Measurements from ENCODE around the gene AIM2.

The AIM2 gene

DNA sequence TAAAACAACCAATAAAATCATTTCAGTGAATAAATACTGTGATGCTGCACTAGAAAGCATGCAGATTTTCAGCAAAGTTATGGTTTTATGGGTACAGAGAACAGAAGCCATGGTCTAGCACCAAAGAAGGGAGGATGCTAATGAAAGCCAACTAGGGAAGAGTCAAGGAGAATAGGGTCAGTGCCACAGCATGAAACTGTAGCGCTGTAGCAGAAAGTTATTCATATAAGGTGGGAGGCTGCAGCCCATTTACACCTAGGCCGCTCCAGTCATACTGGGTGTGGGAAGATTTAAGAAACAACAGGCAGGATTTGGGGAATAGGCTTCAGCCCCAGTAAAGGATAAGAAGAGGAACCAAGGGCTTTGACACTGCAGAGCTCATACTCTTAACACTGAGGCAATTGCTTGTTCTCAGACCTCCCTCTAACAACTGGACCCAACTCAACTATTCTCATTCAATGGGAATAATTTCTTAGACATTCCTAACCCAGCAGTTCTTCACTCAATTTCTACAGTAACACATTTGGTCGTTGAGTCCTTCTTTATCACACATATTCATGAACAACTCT is 62.5 kb downstream of the AIM2 start:
- TF ChIP-seq ZNF274 (IDR thresholded peaks at IDR 0.05; ENCODE audit: low read depth, low read length) (no peak), YY1 (IDR thresholded peaks at IDR 0.05; ENCODE audit: insufficient read depth, insufficient read length) (no peak), SUZ12 (IDR thresholded peaks at IDR 0.05; ENCODE audit: extremely low read depth, insufficient read depth, insufficient read length) (no peak)
- no peaks in the 10 kb centered on the region for H3K4me1 ChIP-seq (ENCODE audit: insufficient read depth, insufficient read length)
- peaks cover 13% of the 10 kb centered on the region for H3K36me3 ChIP-seq (ENCODE audit: insufficient read depth, insufficient read length, low read length)
- H3K27me3 ChIP-seq (ENCODE audit: insufficient read depth, insufficient read length), result no peaks in the 10 kb centered on the region
- DNase-seq (ENCODE audit: low read depth, low spot score), result no peak
- H3K9me3 ChIP-seq (ENCODE audit: insufficient read depth, low read length), result no peaks in the 10 kb centered on the region; the same call in none of the 2 replicates
- H3K4me3 ChIP-seq (ENCODE audit: insufficient read length, low read depth), result no peak overlapping the region
- no peak overlapping the region for H3K9ac ChIP-seq (ENCODE audit: insufficient read length, low read depth)

DNA sequence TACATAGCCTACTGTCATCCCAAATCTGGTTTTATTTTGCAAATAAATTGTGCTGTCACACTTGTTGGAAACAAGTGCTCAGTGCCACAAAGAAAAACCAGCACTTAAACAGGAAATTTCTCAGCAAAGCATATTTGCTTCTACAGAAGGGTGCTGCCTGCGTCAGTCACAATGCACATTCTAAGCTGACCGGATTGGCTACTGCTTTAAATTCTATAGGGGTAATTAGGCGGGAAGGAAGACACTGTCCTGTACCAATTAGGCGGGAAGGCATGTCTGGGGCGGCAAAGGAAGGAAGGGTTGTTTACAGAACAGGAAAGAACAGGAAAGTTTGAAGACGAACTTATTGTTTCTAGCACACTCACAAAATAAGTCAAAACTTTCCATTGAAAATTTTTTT is 64.1 kb downstream of the AIM2 start:
- DNase-seq (ENCODE audit: low read depth, low spot score), result no peak
- no peaks in the 10 kb centered on the region; the same call in none of the 2 replicates for H3K9me3 ChIP-seq (ENCODE audit: insufficient read depth, low read length)
- H3K27me3 ChIP-seq (ENCODE audit: insufficient read depth, insufficient read length), result no peaks in the 10 kb centered on the region
- TF ChIP-seq YY1 (IDR thresholded peaks at IDR 0.05; ENCODE audit: insufficient read depth, insufficient read length) (no peak), SUZ12 (IDR thresholded peaks at IDR 0.05; ENCODE audit: extremely low read depth, insufficient read depth, insufficient read length) (no peak), ZNF274 (IDR thresholded peaks at IDR 0.05; ENCODE audit: low read depth, low read length) (no peak)
- H3K4me1 ChIP-seq (ENCODE audit: insufficient read depth, insufficient read length), result no peaks in the 10 kb centered on the region
- no peak overlapping the region for H3K4me3 ChIP-seq (ENCODE audit: insufficient read length, low read depth)
- H3K36me3 ChIP-seq (ENCODE audit: insufficient read depth, insufficient read length, low read length), result peaks cover 6% of the 10 kb centered on the region
- H3K9ac ChIP-seq (ENCODE audit: insufficient read length, low read depth), result no peak overlapping the region

Measured in NT2/D1 (cell line).